GM23338 (cell line): ENCODE results near the gene PGLYRP2. TPM values are rescaled to one million over a fixed set of nuclear protein-coding genes. Genes with fewer than 3 reads are reported as not detected.

Experiments used
- ATAC-seq: fragments of 200-7000 bp; cut with Tn5 transposase; 3 replicates; pipeline ENCODE4 v1.9.1; 2020
- DNase-seq: peaks from one replicate; pipeline ENCODE4 v3.0.0-alpha.2; 2015; ENCODE audit warnings: low spot score
- H2AFZ ChIP-seq: fragments of 200-600 bp; sonication (generic); 2 replicates; pipeline ENCODE4 v1.8.0; 2016; ENCODE audit warnings: antibody characterized with exemption, mild to moderate bottlenecking, moderate library complexity
- H3F3A ChIP-seq: fragments of 200-600 bp; sonication (generic); replicated peaks from 2 replicates; pipeline ENCODE4 v1.8.0; 2017; ENCODE audit warnings: antibody characterized with exemption, mixed run types, low read depth
- H3K27ac ChIP-seq: fragments of 200-600 bp; sonication (generic); 2 replicates; pipeline ENCODE4 v1.6.1; 2016; ENCODE audit warnings: low read depth
- H3K27me3 ChIP-seq: fragments of 200-600 bp; sonication (generic); 2 replicates; pipeline ENCODE4 v1.8.0; 2016; ENCODE audit warnings: mild to moderate bottlenecking, mixed run types, moderate library complexity; ENCODE audit not compliant: insufficient read depth
- H3K36me3 ChIP-seq: fragments of 200-600 bp; sonication (generic); 2 replicates; pipeline ENCODE4 v1.8.0; 2016; ENCODE audit warnings: mild to moderate bottlenecking; ENCODE audit not compliant: insufficient read depth
- H3K4me1 ChIP-seq: fragments of 200-600 bp; sonication (generic); 2 replicates; pipeline ENCODE4 v1.8.0; 2016; ENCODE audit warnings: mild to moderate bottlenecking, moderate library complexity; ENCODE audit not compliant: insufficient read depth
- H3K4me2 ChIP-seq: fragments of 200-600 bp; sonication (generic); 2 replicates; pipeline ENCODE4 v1.7.1; 2017; ENCODE audit warnings: mixed run types
- H3K4me3 ChIP-seq: fragments of 200-600 bp; sonication (generic); 2 replicates; pipeline ENCODE4 v1.6.1; 2016; ENCODE audit warnings: mixed run types
- H3K79me2 ChIP-seq: fragments of 200-600 bp; sonication (generic); replicated peaks from 2 replicates; pipeline ENCODE4 v1.8.0; 2017; ENCODE audit warnings: mild to moderate bottlenecking; ENCODE audit not compliant: insufficient read depth
- H3K9me2 ChIP-seq: fragments of 200-600 bp; sonication (generic); 2 replicates; pipeline ENCODE4 v1.8.0; 2017; ENCODE audit not compliant: insufficient read depth
- H4K20me1 ChIP-seq: fragments of 200-600 bp; sonication (generic); replicated peaks from 2 replicates; pipeline ENCODE4 v1.8.0; 2017; ENCODE audit warnings: mild to moderate bottlenecking; ENCODE audit not compliant: insufficient read depth
- H3K27ac Mint-ChIP-seq: 2 replicates; pipeline ENCODE4 v1.8.0; 2020; ENCODE audit warnings: inconsistent platforms, mild to moderate bottlenecking, moderate library complexity, mixed read lengths
- H3K27me3 Mint-ChIP-seq: 3 replicates; pipeline ENCODE4 v1.8.0; 2022; ENCODE audit warnings: low read depth, mild to moderate bottlenecking, moderate library complexity, mixed read lengths, inconsistent platforms; ENCODE audit not compliant: insufficient read depth, poor library complexity
- H3K36me3 Mint-ChIP-seq: 3 replicates; pipeline ENCODE4 v1.8.0; 2021; ENCODE audit warnings: low read depth, mild to moderate bottlenecking, inconsistent platforms, moderate library complexity, mixed read lengths
- H3K4me1 Mint-ChIP-seq: 3 replicates; pipeline ENCODE4 v1.8.0; 2020; ENCODE audit warnings: mild to moderate bottlenecking, inconsistent platforms, mixed read lengths
- H3K4me3 Mint-ChIP-seq: 3 replicates; pipeline ENCODE4 v1.8.0; 2021; ENCODE audit warnings: moderate library complexity, mild to moderate bottlenecking, inconsistent platforms, mixed read lengths
- H3K9me3 Mint-ChIP-seq: 3 replicates; pipeline ENCODE4 v1.8.0; 2020; ENCODE audit warnings: moderate library complexity, mild to moderate bottlenecking, inconsistent platforms, mixed read lengths
- CREB1 ChIP-seq: fragments of 250-450 bp; sonication (Bioruptor Pico); IDR thresholded peaks from 2 replicates; pipeline ENCODE4 v1.5.0; 2020; ENCODE audit warnings: low read depth, mild to moderate bottlenecking, moderate library complexity
- EZH2 ChIP-seq: fragments of 200-600 bp; sonication (generic); IDR thresholded peaks from one replicate; pipeline ENCODE4 v1.8.0; 2017; ENCODE audit warnings: antibody characterized with exemption, mild to moderate bottlenecking, low read depth; ENCODE audit not compliant: unreplicated experiment
- EZH2phosphoT487 ChIP-seq: fragments of 200-600 bp; sonication (generic); IDR thresholded peaks from one replicate; pipeline ENCODE4 v1.8.1; 2018; ENCODE audit warnings: antibody characterized with exemption; ENCODE audit not compliant: unreplicated experiment
- JUNB ChIP-seq: IDR thresholded peaks from one replicate; pipeline ENCODE4 v1.6.1; 2016; ENCODE audit warnings: antibody characterized with exemption; ENCODE audit not compliant: unreplicated experiment
- NANOG ChIP-seq: IDR thresholded peaks from 2 replicates; pipeline ENCODE4 v1.6.1; 2016; ENCODE audit warnings: antibody characterized with exemption, borderline replicate concordance
- POLR2AphosphoS5 ChIP-seq: IDR thresholded peaks from 2 replicates; pipeline ENCODE4 v1.6.1; 2016; ENCODE audit warnings: antibody characterized with exemption, low read depth
- STAT1 ChIP-seq: IDR thresholded peaks from one replicate; pipeline ENCODE4 v1.6.1; 2016; ENCODE audit warnings: antibody characterized with exemption; ENCODE audit not compliant: unreplicated experiment
- ZNF114 ChIP-seq: fragments of 250-450 bp; sonication (Bioruptor Pico); IDR thresholded peaks from 2 replicates; pipeline ENCODE4 v1.5.0; 2020; ENCODE audit warnings: mild to moderate bottlenecking, moderate library complexity
- ZNF331 ChIP-seq: fragments of 250-450 bp; sonication (Bioruptor Pico); IDR thresholded peaks from 2 replicates; pipeline ENCODE4 v1.5.0; 2020; ENCODE audit warnings: low read depth, mild to moderate bottlenecking, moderate library complexity
- polyA plus RNA-seq: library from polyadenylated mRNA; unstranded; fragments of >200 nt; fragmentation: Nextera tagmentation; extraction: Ambion mirVana; gene quantifications from 2 replicates; pipeline ENCODE4 v1.2.1, GENCODE V29; 2016
- total RNA-seq: library from RNA; depleted of rRNA; stranded (reverse); fragments of >200 nt; shearing (Covaris generic); gene quantifications from 2 replicates; pipeline ENCODE4 v1.2.3, GENCODE V29; 2014
- TF ChIP-seq, protein P1 (sequence below): IDR thresholded peaks from 2 replicates; pipeline ENCODE4 v1.6.1; 2016; ENCODE audit warnings: antibody characterized with exemption
- TF ChIP-seq, protein P2 (sequence below): IDR thresholded peaks from one replicate; pipeline ENCODE4 v1.6.1; 2018; ENCODE audit warnings: antibody characterized with exemption; ENCODE audit not compliant: unreplicated experiment
- TF ChIP-seq, protein P3 (sequence below): fragments of 250-450 bp; sonication (Bioruptor Pico); IDR thresholded peaks from 2 replicates; pipeline ENCODE4 v1.5.0; 2020; ENCODE audit warnings: mild to moderate bottlenecking, moderate library complexity
- TF ChIP-seq, protein P4 (sequence below), 2 experiments: fragments of 200-600 bp in 1 of 2; sonication (generic) in 1 of 2; conservative IDR thresholded peaks; 2 replicates each; pipeline versions ENCODE4 v1.5.1 to v1.6.1; 2016 to 2017; ENCODE audit warnings: antibody characterized with exemption in 2 of 2, low read depth in 2 of 2, mild to moderate bottlenecking in 2 of 2, moderate library complexity in 1 of 2

Gene PGLYRP2
- total and polyA plus RNA-seq, 2 experiments from 2014 or later = not detected

DNA sequence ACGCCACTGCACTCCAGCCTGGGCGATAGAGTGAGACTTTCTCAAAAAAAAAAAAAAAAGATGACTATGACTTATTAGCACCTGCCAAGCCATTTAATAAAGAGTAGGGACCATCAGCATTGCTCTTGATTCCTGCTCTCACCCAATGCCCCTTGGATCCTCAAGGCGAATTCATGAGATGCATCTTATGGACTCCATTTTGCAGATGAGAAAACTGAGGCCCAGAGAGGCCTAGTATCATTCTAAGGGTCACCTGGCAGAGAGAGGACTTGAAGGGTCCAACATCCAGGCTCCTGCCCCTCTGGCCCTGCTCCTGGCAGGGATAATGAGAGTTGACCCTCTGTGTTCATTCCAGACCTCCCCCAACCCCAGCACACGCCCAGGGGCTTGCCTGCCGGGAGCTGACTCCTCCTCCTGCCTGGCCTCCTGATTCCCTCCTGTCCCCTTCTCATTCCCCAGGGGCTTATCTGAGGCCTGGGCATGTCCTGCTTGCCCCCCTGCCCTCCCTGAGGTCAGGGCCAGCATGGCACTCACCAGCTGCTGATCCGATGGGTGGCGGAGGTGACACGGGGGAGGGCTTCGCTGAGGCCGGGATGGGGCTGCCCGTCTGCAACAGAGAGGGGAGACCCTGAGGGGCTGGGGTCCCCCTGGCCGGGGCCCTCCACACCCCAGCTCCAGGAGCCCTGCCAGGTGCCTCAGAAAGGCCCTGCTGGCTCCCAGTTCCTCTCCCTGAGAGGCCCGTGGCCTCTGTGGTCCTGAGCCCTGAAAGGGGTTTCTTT lies 37.0 kb downstream of the PGLYRP2 start:
- no peak overlapping the region for H3K27ac ChIP-seq
- no peaks in the 10 kb centered on the region for H3K4me1 ChIP-seq
- Mint-ChIP-seq H3K36me3 (no peaks in the 10 kb centered on the region), H3K27ac (no peak overlapping the region), H3K4me3 (no peak overlapping the region), H3K4me1 (no peaks in the 10 kb centered on the region), H3K27me3 (peaks cover 3% of the 10 kb centered on the region), H3K9me3 (no peaks in the 10 kb centered on the region)
- no peaks in the 10 kb centered on the region for H3K36me3 ChIP-seq
- no peaks in the 10 kb centered on the region for H3K27me3 ChIP-seq
- no peaks in the 10 kb centered on the region for H3K79me2 ChIP-seq
- H3K4me2 ChIP-seq = no peak overlapping the region
- H2AFZ ChIP-seq = no peak overlapping the region
- DNase-seq = no peak
- no peak for ATAC-seq
- no peaks in the 10 kb centered on the region for H4K20me1 ChIP-seq
- H3K4me3 ChIP-seq = no peak overlapping the region
- TF ChIP-seq POLR2AphosphoS5 (no peak), JUNB (no peak), STAT1 (no peak), CREB1 (CRISPR knock-in tag) (no peak), ZNF114 (no peak), EZH2 (no peak), NANOG (no peak), EZH2phosphoT487 (no peak), ZNF331 (CRISPR knock-in tag) (no peak)
- TF ChIP-seq, protein P1, sequence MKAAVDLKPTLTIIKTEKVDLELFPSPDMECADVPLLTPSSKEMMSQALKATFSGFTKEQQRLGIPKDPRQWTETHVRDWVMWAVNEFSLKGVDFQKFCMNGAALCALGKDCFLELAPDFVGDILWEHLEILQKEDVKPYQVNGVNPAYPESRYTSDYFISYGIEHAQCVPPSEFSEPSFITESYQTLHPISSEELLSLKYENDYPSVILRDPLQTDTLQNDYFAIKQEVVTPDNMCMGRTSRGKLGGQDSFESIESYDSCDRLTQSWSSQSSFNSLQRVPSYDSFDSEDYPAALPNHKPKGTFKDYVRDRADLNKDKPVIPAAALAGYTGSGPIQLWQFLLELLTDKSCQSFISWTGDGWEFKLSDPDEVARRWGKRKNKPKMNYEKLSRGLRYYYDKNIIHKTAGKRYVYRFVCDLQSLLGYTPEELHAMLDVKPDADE = no peak
- TF ChIP-seq, protein P2, sequence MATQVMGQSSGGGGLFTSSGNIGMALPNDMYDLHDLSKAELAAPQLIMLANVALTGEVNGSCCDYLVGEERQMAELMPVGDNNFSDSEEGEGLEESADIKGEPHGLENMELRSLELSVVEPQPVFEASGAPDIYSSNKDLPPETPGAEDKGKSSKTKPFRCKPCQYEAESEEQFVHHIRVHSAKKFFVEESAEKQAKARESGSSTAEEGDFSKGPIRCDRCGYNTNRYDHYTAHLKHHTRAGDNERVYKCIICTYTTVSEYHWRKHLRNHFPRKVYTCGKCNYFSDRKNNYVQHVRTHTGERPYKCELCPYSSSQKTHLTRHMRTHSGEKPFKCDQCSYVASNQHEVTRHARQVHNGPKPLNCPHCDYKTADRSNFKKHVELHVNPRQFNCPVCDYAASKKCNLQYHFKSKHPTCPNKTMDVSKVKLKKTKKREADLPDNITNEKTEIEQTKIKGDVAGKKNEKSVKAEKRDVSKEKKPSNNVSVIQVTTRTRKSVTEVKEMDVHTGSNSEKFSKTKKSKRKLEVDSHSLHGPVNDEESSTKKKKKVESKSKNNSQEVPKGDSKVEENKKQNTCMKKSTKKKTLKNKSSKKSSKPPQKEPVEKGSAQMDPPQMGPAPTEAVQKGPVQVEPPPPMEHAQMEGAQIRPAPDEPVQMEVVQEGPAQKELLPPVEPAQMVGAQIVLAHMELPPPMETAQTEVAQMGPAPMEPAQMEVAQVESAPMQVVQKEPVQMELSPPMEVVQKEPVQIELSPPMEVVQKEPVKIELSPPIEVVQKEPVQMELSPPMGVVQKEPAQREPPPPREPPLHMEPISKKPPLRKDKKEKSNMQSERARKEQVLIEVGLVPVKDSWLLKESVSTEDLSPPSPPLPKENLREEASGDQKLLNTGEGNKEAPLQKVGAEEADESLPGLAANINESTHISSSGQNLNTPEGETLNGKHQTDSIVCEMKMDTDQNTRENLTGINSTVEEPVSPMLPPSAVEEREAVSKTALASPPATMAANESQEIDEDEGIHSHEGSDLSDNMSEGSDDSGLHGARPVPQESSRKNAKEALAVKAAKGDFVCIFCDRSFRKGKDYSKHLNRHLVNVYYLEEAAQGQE = no peak
- TF ChIP-seq, protein P3, sequence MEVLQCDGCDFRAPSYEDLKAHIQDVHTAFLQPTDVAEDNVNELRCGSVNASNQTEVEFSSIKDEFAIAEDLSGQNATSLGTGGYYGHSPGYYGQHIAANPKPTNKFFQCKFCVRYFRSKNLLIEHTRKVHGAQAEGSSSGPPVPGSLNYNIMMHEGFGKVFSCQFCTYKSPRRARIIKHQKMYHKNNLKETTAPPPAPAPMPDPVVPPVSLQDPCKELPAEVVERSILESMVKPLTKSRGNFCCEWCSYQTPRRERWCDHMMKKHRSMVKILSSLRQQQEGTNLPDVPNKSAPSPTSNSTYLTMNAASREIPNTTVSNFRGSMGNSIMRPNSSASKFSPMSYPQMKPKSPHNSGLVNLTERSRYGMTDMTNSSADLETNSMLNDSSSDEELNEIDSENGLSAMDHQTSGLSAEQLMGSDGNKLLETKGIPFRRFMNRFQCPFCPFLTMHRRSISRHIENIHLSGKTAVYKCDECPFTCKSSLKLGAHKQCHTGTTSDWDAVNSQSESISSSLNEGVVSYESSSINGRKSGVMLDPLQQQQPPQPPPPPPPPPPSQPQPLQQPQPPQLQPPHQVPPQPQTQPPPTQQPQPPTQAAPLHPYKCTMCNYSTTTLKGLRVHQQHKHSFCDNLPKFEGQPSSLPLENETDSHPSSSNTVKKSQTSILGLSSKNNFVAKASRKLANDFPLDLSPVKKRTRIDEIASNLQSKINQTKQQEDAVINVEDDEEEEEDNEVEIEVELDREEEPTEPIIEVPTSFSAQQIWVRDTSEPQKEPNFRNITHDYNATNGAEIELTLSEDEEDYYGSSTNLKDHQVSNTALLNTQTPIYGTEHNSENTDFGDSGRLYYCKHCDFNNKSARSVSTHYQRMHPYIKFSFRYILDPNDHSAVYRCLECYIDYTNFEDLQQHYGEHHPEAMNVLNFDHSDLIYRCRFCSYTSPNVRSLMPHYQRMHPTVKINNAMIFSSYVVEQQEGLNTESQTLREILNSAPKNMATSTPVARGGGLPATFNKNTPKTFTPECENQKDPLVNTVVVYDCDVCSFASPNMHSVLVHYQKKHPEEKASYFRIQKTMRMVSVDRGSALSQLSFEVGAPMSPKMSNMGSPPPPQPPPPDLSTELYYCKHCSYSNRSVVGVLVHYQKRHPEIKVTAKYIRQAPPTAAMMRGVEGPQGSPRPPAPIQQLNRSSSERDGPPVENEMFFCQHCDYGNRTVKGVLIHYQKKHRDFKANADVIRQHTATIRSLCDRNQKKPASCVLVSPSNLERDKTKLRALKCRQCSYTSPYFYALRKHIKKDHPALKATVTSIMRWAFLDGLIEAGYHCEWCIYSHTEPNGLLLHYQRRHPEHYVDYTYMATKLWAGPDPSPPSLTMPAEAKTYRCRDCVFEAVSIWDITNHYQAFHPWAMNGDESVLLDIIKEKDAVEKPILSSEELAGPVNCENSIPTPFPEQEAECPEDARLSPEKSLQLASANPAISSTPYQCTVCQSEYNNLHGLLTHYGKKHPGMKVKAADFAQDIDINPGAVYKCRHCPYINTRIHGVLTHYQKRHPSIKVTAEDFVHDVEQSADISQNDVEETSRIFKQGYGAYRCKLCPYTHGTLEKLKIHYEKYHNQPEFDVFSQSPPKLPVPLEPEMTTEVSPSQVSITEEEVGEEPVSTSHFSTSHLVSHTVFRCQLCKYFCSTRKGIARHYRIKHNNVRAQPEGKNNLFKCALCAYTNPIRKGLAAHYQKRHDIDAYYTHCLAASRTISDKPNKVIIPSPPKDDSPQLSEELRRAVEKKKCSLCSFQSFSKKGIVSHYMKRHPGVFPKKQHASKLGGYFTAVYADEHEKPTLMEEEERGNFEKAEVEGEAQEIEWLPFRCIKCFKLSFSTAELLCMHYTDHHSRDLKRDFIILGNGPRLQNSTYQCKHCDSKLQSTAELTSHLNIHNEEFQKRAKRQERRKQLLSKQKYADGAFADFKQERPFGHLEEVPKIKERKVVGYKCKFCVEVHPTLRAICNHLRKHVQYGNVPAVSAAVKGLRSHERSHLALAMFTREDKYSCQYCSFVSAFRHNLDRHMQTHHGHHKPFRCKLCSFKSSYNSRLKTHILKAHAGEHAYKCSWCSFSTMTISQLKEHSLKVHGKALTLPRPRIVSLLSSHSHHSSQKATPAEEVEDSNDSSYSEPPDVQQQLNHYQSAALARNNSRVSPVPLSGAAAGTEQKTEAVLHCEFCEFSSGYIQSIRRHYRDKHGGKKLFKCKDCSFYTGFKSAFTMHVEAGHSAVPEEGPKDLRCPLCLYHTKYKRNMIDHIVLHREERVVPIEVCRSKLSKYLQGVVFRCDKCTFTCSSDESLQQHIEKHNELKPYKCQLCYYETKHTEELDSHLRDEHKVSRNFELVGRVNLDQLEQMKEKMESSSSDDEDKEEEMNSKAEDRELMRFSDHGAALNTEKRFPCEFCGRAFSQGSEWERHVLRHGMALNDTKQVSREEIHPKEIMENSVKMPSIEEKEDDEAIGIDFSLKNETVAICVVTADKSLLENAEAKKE (CRISPR knock-in tag) = no peak
- TF ChIP-seq, protein P4, sequence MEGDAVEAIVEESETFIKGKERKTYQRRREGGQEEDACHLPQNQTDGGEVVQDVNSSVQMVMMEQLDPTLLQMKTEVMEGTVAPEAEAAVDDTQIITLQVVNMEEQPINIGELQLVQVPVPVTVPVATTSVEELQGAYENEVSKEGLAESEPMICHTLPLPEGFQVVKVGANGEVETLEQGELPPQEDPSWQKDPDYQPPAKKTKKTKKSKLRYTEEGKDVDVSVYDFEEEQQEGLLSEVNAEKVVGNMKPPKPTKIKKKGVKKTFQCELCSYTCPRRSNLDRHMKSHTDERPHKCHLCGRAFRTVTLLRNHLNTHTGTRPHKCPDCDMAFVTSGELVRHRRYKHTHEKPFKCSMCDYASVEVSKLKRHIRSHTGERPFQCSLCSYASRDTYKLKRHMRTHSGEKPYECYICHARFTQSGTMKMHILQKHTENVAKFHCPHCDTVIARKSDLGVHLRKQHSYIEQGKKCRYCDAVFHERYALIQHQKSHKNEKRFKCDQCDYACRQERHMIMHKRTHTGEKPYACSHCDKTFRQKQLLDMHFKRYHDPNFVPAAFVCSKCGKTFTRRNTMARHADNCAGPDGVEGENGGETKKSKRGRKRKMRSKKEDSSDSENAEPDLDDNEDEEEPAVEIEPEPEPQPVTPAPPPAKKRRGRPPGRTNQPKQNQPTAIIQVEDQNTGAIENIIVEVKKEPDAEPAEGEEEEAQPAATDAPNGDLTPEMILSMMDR (conservative IDR thresholded peaks at IDR 0.05; ENCODE audit: low read depth in 2 of 2) = no peak
- H3F3A ChIP-seq = no peaks in the 10 kb centered on the region
- H3K9me2 ChIP-seq = no peaks in the 10 kb centered on the region
